ENCODE measurements around the gene KCNJ10.

The KCNJ10 gene

DNA sequence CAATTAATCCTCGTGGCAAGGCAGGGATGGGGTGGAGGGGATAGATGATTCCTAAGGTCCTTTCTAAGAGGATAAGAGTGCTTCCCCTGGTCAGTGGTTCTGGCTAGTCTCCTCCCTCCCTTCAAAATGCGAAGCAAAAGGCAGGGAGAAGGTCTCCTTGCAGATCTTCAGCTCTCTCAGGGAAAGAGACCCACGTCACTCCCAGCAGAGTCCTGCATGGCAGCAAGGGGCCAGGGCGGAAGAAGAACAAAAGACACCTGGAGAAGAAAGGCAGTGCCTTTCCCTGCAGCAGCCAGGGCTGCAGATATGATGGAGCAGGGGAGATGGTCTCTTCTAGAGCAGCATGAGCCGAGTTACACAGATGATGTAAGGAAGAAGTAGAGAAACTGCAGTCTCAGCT is 86.3 kb downstream of the KCNJ10 start:
- H3K9me2 ChIP-seq (replicated peaks; ENCODE audit: insufficient read depth, low read length): no peaks in the 10 kb centered on the region
- H4K20me1 ChIP-seq (ENCODE audit: low read depth, low read length): no peaks in the 10 kb centered on the region
- H3K36me3 ChIP-seq (ENCODE audit: low read length): no peaks in the 10 kb centered on the region
- H3K9ac ChIP-seq (ENCODE audit: low read length): no peak overlapping the region
- no peak for TF ChIP-seq EZH2phosphoT487 (conservative IDR thresholded peaks at IDR 0.05; ENCODE audit: low read length)
- TF ChIP-seq, protein P1, sequence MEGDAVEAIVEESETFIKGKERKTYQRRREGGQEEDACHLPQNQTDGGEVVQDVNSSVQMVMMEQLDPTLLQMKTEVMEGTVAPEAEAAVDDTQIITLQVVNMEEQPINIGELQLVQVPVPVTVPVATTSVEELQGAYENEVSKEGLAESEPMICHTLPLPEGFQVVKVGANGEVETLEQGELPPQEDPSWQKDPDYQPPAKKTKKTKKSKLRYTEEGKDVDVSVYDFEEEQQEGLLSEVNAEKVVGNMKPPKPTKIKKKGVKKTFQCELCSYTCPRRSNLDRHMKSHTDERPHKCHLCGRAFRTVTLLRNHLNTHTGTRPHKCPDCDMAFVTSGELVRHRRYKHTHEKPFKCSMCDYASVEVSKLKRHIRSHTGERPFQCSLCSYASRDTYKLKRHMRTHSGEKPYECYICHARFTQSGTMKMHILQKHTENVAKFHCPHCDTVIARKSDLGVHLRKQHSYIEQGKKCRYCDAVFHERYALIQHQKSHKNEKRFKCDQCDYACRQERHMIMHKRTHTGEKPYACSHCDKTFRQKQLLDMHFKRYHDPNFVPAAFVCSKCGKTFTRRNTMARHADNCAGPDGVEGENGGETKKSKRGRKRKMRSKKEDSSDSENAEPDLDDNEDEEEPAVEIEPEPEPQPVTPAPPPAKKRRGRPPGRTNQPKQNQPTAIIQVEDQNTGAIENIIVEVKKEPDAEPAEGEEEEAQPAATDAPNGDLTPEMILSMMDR (IDR thresholded peaks at IDR 0.05; ENCODE audit: insufficient read depth, low read length, poor library complexity, severe bottlenecking): no peak
- H2AFZ ChIP-seq (ENCODE audit: low read depth, low read length, severe bottlenecking): no peak overlapping the region
- H3K27ac ChIP-seq (ENCODE audit: low read depth, low read length): no peak overlapping the region
- H3K4me3 ChIP-seq (ENCODE audit: insufficient read depth, low read length, poor library complexity, severe bottlenecking): no peak overlapping the region
- H3K9me3 ChIP-seq (ENCODE audit: insufficient read depth, low read length): no peaks in the 10 kb centered on the region
- H3K4me2 ChIP-seq (ENCODE audit: low read depth, low read length, poor library complexity, severe bottlenecking): no peak overlapping the region
- no peaks in the 10 kb centered on the region for H3K79me2 ChIP-seq (ENCODE audit: insufficient read depth, low read length)
- no peaks in the 10 kb centered on the region for H3F3A ChIP-seq (ENCODE audit: insufficient read depth)
- no peaks in the 10 kb centered on the region for H3K27me3 ChIP-seq (ENCODE audit: low read length)

- H3K9me3 ChIP-seq (ENCODE audit: insufficient read depth, low read length): no peaks in the 10 kb centered on the region
- no peak overlapping the region for H3K4me2 ChIP-seq (ENCODE audit: low read depth, low read length, poor library complexity, severe bottlenecking)
- no peaks in the 10 kb centered on the region for H3K9me2 ChIP-seq (replicated peaks; ENCODE audit: insufficient read depth, low read length)
- H3K9ac ChIP-seq (ENCODE audit: low read length): no peak overlapping the region
- H3K27me3 ChIP-seq (ENCODE audit: low read length): no peaks in the 10 kb centered on the region
- no peaks in the 10 kb centered on the region for H3K79me2 ChIP-seq (ENCODE audit: insufficient read depth, low read length)
- no peaks in the 10 kb centered on the region for H3F3A ChIP-seq (ENCODE audit: insufficient read depth)
- H2AFZ ChIP-seq (ENCODE audit: low read depth, low read length, severe bottlenecking): no peak overlapping the region
- no peak overlapping the region for H3K27ac ChIP-seq (ENCODE audit: low read depth, low read length)
- H4K20me1 ChIP-seq (ENCODE audit: low read depth, low read length): no peaks in the 10 kb centered on the region
- H3K4me3 ChIP-seq (ENCODE audit: insufficient read depth, low read length, poor library complexity, severe bottlenecking): no peak overlapping the region
- no peak for TF ChIP-seq EZH2phosphoT487 (conservative IDR thresholded peaks at IDR 0.05; ENCODE audit: low read length)
- TF ChIP-seq, protein P1 (IDR thresholded peaks at IDR 0.05; ENCODE audit: insufficient read depth, low read length, poor library complexity, severe bottlenecking): no peak
- no peaks in the 10 kb centered on the region for H3K36me3 ChIP-seq (ENCODE audit: low read length)
Measured at GRCh38 chr1:159982280-159982679, 87.7 kb downstream of the KCNJ10 start.

- no peak overlapping the region for H3K9ac ChIP-seq (ENCODE audit: low read length)
- H3K27ac ChIP-seq (ENCODE audit: low read depth, low read length): no peak overlapping the region
- H3K9me2 ChIP-seq (replicated peaks; ENCODE audit: insufficient read depth, low read length): no peaks in the 10 kb centered on the region
- H3F3A ChIP-seq (ENCODE audit: insufficient read depth): no peaks in the 10 kb centered on the region
- no peak overlapping the region for H3K4me2 ChIP-seq (ENCODE audit: low read depth, low read length, poor library complexity, severe bottlenecking)
- no peaks in the 10 kb centered on the region for H3K36me3 ChIP-seq (ENCODE audit: low read length)
- no peak for TF ChIP-seq EZH2phosphoT487 (conservative IDR thresholded peaks at IDR 0.05; ENCODE audit: low read length)
- TF ChIP-seq, protein P1 (IDR thresholded peaks at IDR 0.05; ENCODE audit: insufficient read depth, low read length, poor library complexity, severe bottlenecking): no peak
- H2AFZ ChIP-seq (ENCODE audit: low read depth, low read length, severe bottlenecking): no peak overlapping the region
- no peaks in the 10 kb centered on the region for H3K27me3 ChIP-seq (ENCODE audit: low read length)
- H3K9me3 ChIP-seq (ENCODE audit: insufficient read depth, low read length): no peaks in the 10 kb centered on the region
- no peaks in the 10 kb centered on the region for H4K20me1 ChIP-seq (ENCODE audit: low read depth, low read length)
- no peak overlapping the region for H3K4me3 ChIP-seq (ENCODE audit: insufficient read depth, low read length, poor library complexity, severe bottlenecking)
- H3K79me2 ChIP-seq (ENCODE audit: insufficient read depth, low read length): no peaks in the 10 kb centered on the region
Measured at GRCh38 chr1:159981351-159982055, 88.5 kb downstream of the KCNJ10 start.
